Activated naive CD4-positive, alpha-beta T cell treated with anti-CD3 and anti-CD28 coated beads, Interleukin-2, amount 50 U/mL, for 24 hours (primary cell): ENCODE data around the gene SH2D1A.

Experiments
- H3K27ac Mint-ChIP-seq: one replicate; pipeline ENCODE4 v1.8.0; 2021; ENCODE audit warnings: mild to moderate bottlenecking, mixed read lengths
- H3K27me3 Mint-ChIP-seq: one replicate; pipeline ENCODE4 v1.8.0; 2021; ENCODE audit warnings: mixed read lengths
- H3K36me3 Mint-ChIP-seq: one replicate; pipeline ENCODE4 v1.8.0; 2021; ENCODE audit warnings: mixed read lengths
- H3K4me1 Mint-ChIP-seq: one replicate; pipeline ENCODE4 v1.8.0; 2021; ENCODE audit warnings: mixed read lengths
- H3K4me3 Mint-ChIP-seq: one replicate; pipeline ENCODE4 v1.8.0; 2021; ENCODE audit warnings: mild to moderate bottlenecking, mixed read lengths
- H3K9me3 Mint-ChIP-seq: one replicate; pipeline ENCODE4 v1.8.0; 2021; ENCODE audit warnings: mixed read lengths

Gene SH2D1A

DNA sequence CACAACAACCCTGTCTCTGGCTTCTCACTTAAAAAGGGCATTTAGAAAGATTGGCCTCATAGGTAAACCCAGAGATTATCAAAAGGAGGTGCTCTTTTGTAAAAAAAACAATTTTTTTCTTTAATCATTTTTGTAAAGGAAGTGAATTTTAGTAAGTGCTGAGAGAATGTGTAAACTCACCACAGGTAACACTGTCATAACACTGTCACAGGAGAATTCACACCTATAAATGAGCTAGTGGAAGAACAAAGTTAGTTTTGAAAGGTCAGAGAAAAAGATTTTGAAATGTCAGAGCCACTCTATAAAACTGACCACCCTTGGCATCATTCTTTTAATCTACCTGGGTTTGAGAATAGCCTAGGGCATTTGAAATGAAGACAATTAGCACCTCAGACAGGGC is 3.3 kb upstream of the SH2D1A start:
- Mint-ChIP-seq H3K4me3 (peak overlapping the region; percentile 66), H3K27ac (peak overlapping the region; percentile 97), H3K9me3 (no peaks in the 10 kb centered on the region), H3K4me1 (peaks cover 61% of the 10 kb centered on the region), H3K36me3 (no peaks in the 10 kb centered on the region), H3K27me3 (no peaks in the 10 kb centered on the region)

DNA sequence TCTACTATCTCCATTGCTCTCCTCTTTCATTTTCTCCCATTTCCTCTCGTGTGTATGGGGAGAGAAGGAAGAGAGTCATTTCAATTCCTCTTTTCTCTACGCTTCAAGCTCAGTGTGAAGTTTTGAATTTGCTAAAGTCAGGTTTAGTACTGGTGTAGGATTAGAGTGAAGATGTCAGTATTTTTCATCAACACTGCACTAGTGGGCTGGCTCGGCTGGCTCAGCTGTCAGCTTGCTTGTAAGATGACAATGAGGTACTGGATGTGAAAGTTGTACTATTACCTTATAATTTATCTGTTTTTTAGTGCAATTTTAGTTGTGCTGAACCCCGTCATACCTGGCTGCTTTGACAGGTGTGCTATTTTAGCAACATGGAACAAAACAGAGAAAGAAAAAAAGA is 2.1 kb upstream of the SH2D1A start:
- H3K4me1 Mint-ChIP-seq, result peaks cover 62% of the 10 kb centered on the region
- H3K27me3 Mint-ChIP-seq, result no peaks in the 10 kb centered on the region
- peak overlapping the region; percentile 9 for H3K4me3 Mint-ChIP-seq
- H3K36me3 Mint-ChIP-seq, result no peaks in the 10 kb centered on the region
- peak overlapping the region; percentile 83 for H3K27ac Mint-ChIP-seq
- H3K9me3 Mint-ChIP-seq, result no peaks in the 10 kb centered on the region

DNA sequence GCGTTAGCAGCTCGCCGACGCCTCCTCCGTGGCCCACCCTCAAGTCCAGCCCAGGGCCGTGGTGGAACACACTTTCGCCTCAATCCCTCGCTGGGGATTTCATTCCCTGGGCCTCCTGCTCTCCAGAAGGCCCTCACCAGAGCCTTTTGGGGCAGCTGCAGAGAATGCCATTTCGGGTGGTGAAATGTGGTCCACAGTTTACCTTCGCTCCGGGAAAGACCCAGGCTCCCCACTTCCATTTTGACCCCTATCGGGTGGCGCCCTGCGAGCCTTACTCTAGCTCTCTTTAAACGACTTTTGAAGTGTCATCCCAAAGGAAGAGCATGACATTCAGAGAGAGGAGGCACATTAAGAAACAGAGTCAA is 496 bp downstream of the SH2D1A start:
- Mint-ChIP-seq H3K27me3 (no peaks in the 10 kb centered on the region), H3K27ac (peak overlapping the region; percentile 99), H3K4me3 (peak overlapping the region; percentile 93), H3K9me3 (no peaks in the 10 kb centered on the region), H3K36me3 (no peaks in the 10 kb centered on the region), H3K4me1 (peaks cover 55% of the 10 kb centered on the region)

DNA sequence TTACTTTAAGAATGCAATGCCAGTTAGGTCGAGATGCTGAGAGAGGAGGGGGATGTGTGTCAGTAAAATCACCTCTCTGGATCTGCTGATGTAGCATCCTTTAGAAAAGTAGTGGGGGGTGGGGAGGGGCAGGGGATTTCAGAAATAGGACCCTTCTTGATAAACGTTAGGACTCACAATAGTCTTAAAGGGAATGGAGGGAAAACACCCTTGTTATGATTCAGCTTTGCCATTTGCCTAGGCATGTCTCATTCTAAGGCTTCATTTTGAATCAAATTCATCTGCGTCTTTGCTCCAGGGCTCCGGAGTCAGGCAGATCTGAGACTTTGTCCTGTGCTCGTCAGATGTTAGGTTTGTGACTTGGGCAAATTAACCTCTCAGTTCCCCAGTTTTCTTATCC is 879 bp downstream of the SH2D1A start:
- Mint-ChIP-seq H3K27me3 (no peaks in the 10 kb centered on the region), H3K27ac (peak overlapping the region; percentile 99), H3K4me1 (peaks cover 53% of the 10 kb centered on the region), H3K4me3 (peak overlapping the region; percentile 93), H3K36me3 (no peaks in the 10 kb centered on the region), H3K9me3 (no peaks in the 10 kb centered on the region)

DNA sequence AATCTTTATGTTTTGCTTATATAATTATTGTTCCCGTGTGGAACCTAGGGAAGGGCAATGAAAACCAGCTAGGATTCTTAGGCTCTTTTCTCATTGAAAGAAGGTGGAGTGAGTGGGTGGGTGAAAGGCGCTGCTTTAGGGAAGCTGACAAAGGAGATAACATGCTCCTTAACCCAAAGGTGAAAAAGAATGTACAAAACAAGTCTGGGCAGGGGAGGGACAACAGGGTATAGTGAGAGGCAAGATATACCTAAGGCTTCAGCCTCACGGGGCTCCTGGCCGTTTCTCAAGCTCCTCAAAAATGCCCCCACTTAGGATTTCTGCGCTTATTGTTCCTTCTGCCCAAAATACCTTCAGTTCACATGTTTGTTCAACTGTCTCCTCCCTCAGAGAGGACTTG is 1.8 kb downstream of the SH2D1A start:
- Mint-ChIP-seq H3K4me1 (peaks cover 49% of the 10 kb centered on the region), H3K27ac (peak overlapping the region; percentile 99), H3K27me3 (no peaks in the 10 kb centered on the region), H3K36me3 (no peaks in the 10 kb centered on the region), H3K9me3 (no peaks in the 10 kb centered on the region), H3K4me3 (peak overlapping the region; percentile 93)

DNA sequence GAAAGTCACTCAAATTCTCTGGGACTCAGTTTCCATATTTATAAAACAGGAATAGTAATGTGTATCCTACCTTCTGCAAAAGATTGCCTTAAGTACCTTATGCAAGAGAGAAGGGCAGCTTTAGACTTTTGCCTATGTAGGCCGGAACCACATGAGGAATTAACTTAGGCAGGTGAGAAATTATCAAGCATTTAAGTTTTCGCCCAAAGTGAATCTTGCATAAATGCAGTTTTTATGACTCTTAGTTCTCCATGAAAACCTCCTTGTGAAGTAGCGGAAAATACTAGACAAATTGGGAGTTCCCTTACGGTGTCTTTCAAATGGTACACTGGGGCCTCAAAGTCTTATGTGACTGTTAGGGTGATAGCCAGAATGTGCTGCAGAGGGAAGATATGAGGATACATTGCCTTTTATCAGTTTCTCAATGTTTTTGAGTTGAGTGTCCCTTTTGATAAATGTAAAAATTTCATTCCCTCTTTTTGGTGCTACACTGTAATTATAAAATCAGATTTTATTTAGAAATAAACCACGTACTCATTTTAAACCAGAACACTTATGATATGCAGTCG is 2.6 kb downstream of the SH2D1A start:
- H3K27ac Mint-ChIP-seq, result peak overlapping the region; percentile 99
- peaks cover 51% of the 10 kb centered on the region for H3K4me1 Mint-ChIP-seq
- H3K4me3 Mint-ChIP-seq, result peak overlapping the region; percentile 93
- no peaks in the 10 kb centered on the region for H3K9me3 Mint-ChIP-seq
- no peaks in the 10 kb centered on the region for H3K36me3 Mint-ChIP-seq
- no peaks in the 10 kb centered on the region for H3K27me3 Mint-ChIP-seq

DNA sequence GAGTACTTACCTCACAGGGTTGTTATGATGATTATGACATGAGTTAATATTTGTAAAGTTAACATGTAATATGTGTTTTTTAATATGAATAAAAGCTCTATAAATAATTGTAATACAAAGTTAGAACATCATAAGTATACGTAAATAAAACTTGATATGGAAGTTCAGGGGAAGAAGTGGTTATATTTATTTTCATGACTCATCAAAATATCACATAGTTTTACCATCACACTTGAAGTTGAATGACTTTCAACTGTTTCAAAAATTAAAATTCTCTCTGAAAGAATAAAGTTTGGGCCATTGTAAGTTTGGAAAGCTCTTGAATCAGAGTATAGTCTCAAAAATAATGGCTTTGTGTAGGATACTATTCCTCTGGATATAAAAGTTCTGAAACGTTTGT is 8.3 kb downstream of the SH2D1A start:
- no peaks in the 10 kb centered on the region for H3K9me3 Mint-ChIP-seq
- H3K27me3 Mint-ChIP-seq, result no peaks in the 10 kb centered on the region
- H3K4me1 Mint-ChIP-seq, result peaks cover 66% of the 10 kb centered on the region
- peak overlapping the region; percentile 96 for H3K27ac Mint-ChIP-seq
- H3K36me3 Mint-ChIP-seq, result peaks cover 4% of the 10 kb centered on the region
- peak overlapping the region; percentile 30 for H3K4me3 Mint-ChIP-seq

DNA sequence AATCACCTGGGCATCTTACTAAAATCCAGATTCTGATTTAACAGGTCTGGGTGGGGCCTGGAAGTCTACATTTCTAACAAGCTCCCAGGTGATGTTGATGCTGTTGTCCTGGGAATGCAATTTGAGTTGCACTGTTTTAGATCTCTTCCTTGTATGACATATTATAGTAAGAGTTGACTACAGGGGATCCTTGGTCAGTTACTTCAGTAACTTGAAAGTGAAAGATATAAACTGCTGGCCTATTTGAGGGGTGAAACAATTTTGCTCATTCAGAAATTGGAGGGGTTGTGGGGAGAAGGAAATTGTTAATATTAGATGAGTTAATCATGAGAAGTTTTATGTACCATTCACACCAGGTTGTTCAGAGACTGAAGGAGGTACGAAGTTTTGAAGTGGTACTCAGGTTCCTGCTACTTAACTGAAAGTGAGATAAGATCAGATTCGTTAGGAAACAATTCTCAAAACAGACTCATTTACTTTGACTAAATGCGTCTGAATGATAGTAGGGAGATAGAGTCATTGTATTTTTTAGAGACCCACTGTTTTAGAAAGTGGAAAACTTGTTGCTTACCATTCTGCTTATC is 12.5 kb downstream of the SH2D1A start:
- Mint-ChIP-seq H3K27ac (peak overlapping the region; percentile 94), H3K9me3 (no peaks in the 10 kb centered on the region), H3K4me3 (peak overlapping the region; percentile 72), H3K36me3 (peaks cover 10% of the 10 kb centered on the region), H3K4me1 (peaks cover 65% of the 10 kb centered on the region), H3K27me3 (no peaks in the 10 kb centered on the region)

DNA sequence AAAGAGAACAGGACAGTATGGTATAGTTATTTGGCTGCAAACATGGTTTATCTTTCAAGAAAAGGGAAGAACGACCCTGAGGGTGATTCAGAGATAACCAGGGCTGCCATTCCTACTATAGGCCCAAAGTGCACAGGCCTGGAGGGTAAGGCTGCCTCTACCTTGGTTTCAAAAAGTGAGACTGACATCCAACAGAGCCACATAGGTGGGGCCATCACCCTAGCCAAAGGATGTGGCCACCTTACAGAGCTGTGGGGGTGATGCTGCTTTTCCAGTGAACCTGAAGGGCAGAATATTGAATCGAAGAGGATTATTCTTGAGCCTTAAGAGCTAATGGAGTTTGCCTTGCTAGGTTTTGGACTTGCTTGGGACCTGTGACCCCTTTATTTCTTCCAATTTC is 15.7 kb downstream of the SH2D1A start:
- no peaks in the 10 kb centered on the region for H3K27me3 Mint-ChIP-seq
- H3K4me1 Mint-ChIP-seq, result peaks cover 53% of the 10 kb centered on the region
- H3K36me3 Mint-ChIP-seq, result peaks cover 8% of the 10 kb centered on the region
- no peaks in the 10 kb centered on the region for H3K9me3 Mint-ChIP-seq
- H3K27ac Mint-ChIP-seq, result peak overlapping the region; percentile 72
- H3K4me3 Mint-ChIP-seq, result peak overlapping the region; percentile 4

DNA sequence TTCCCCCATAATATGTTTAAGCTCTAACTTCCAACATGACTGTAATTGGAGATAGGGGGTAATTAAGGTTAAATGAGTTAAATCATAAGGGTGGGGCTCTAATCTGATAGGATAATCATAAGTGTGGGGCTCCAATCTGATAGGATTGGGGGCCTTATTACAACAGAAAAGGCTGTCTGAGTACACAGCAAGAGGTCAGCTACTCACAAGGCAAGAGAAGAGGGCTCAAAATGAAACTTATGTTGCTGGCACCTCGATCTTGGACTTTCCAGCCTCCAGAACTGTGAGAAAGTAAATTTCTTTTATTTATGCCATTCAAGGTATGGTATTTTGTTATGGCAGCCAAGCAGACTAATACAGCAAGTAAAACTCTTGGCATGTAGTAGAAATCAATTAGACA is 16.4 kb downstream of the SH2D1A start:
- Mint-ChIP-seq H3K4me1 (peaks cover 51% of the 10 kb centered on the region), H3K27ac (peak overlapping the region; percentile 90), H3K4me3 (peak overlapping the region; percentile 4), H3K9me3 (no peaks in the 10 kb centered on the region), H3K27me3 (no peaks in the 10 kb centered on the region), H3K36me3 (peaks cover 6% of the 10 kb centered on the region)

DNA sequence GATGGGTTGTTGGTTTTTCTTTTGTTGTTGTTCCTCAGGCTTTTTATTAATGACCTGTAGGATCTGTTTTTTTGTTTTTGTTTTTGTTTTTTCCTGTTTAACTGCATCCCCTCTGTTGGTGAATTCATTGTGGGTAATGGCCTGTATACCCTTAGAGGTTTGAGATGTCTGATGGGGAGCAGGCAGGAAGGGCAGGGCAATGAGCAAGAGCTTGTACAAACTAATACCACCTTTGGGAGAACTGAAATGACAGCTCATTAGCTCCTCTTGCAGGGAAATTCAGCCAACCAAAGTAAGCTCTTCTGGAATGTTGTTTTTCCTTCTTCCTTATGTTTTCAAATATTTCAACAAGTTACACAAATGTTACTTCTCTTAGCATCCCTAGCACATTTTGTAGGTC is 23.4 kb downstream of the SH2D1A start:
- Mint-ChIP-seq H3K27ac (peak overlapping the region; percentile 0), H3K9me3 (no peaks in the 10 kb centered on the region), H3K4me3 (no peak overlapping the region), H3K27me3 (no peaks in the 10 kb centered on the region), H3K4me1 (peaks cover 31% of the 10 kb centered on the region), H3K36me3 (peaks cover 3% of the 10 kb centered on the region)

DNA sequence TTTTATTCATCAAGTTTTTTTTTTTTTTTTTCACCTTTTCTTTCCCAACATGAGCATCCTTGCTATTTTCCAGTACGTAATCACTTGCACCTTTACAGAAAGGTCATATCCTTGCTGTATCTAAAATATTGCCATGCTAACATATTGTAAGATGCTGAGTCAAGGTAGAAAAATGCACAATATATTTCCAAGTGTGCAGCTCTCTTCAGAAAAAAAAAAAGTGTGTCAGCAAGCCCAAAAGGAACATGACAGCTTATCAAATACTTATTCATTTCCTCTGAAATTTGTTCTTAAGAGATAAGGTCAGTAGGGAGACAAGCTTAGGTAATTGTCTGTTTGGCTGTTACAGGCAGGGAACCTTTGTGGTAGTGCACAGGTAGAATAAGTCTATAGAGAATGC is 27.0 kb downstream of the SH2D1A start:
- Mint-ChIP-seq H3K36me3 (peaks cover 3% of the 10 kb centered on the region), H3K4me3 (no peak overlapping the region)

DNA sequence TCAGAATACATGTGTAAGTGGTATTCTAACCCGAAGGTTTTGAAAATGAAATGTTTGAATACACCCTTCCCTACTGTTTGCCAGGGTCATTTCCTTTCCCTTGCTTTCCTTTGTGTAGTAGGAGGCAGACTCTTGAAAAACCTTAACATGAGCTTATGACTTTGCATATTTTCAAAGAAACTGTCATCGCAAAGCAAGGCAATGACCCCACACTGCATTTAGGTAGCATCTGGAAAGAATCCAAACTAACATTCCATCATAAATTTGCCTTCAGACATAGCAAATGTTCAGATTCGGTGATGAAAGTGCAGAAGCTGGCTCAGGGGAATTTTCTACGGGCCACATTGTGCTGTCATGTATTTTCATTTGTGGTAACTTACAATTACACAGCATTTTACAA is 32.3 kb downstream of the SH2D1A start:
- Mint-ChIP-seq H3K9me3 (no peaks in the 10 kb centered on the region), H3K4me1 (peaks cover 15% of the 10 kb centered on the region), H3K27me3 (no peaks in the 10 kb centered on the region), H3K36me3 (no peaks in the 10 kb centered on the region), H3K4me3 (no peak overlapping the region), H3K27ac (no peak overlapping the region)

More for the DNA sequence above, 27.0 kb downstream of the SH2D1A start:
- Mint-ChIP-seq H3K27ac (peak overlapping the region; percentile 46), H3K4me1 (peaks cover 26% of the 10 kb centered on the region), H3K27me3 (no peaks in the 10 kb centered on the region), H3K9me3 (no peaks in the 10 kb centered on the region)

DNA sequence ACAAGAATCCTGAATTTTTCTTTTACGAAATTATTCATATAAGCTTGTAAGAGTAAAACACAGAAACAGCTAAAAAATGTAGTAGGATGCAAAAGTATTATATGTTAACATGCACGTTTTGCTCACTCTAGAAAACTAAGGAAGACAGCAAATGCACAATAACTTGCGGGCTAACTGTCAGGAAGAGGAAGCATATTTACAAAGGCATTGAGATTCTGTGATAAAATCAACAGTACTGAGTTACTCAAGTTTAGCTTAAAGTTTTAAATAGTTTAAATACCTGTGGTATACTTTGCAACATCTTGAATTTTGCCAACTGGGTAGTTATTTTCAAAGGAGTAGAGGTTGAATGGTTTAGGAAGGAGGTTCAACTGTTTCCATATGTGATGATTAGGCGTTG is 37.0 kb downstream of the SH2D1A start:
- Mint-ChIP-seq H3K9me3 (no peaks in the 10 kb centered on the region), H3K4me3 (no peak overlapping the region), H3K36me3 (no peaks in the 10 kb centered on the region), H3K27ac (no peak overlapping the region), H3K27me3 (no peaks in the 10 kb centered on the region), H3K4me1 (peaks cover 15% of the 10 kb centered on the region)

DNA sequence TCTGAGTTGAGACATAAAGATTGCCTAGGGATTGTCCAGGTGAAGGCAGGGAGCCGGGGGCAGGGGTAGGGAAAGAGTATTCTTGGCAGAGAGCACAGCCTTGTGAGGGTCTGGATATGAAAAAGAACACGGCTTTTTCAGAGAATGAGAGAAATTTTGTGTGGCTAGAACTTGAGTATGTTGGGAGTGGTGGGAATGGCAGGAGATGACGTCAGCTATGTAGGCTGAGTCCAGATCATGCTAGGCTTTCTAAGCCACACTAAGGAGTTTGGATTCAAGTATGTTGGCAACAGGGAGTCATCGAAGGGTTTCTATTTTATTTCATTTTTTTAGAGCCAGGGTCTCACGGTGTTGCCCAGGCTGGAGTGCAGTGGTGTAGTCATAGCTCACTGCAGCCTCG is 40.0 kb downstream of the SH2D1A start:
- Mint-ChIP-seq H3K4me3 (no peak overlapping the region), H3K9me3 (no peaks in the 10 kb centered on the region), H3K4me1 (peaks cover 15% of the 10 kb centered on the region), H3K36me3 (no peaks in the 10 kb centered on the region), H3K27ac (no peak overlapping the region), H3K27me3 (no peaks in the 10 kb centered on the region)

DNA sequence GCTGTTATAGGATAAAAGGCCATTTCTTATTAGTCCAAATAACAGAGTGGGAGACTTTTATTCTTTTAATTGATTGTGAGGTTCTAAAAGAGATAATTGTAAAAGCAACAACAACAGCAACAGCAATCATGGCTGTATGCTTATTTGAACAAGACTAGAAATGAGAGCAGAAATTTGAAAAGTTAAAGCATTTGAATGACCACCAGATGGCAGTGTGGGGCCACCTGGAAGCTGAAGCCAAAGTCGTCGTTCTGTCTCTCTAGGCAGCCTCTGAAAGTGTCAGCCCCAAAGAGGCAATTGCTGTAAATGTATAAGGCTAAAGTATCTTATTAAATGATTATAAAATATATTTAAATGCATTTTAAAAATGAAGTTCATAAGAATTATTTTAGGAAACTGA is 42.2 kb downstream of the SH2D1A start:
- H3K9me3 Mint-ChIP-seq, result no peaks in the 10 kb centered on the region
- no peak overlapping the region for H3K4me3 Mint-ChIP-seq
- no peaks in the 10 kb centered on the region for H3K36me3 Mint-ChIP-seq
- no peak overlapping the region for H3K27ac Mint-ChIP-seq
- H3K4me1 Mint-ChIP-seq, result peaks cover 12% of the 10 kb centered on the region
- no peaks in the 10 kb centered on the region for H3K27me3 Mint-ChIP-seq

DNA sequence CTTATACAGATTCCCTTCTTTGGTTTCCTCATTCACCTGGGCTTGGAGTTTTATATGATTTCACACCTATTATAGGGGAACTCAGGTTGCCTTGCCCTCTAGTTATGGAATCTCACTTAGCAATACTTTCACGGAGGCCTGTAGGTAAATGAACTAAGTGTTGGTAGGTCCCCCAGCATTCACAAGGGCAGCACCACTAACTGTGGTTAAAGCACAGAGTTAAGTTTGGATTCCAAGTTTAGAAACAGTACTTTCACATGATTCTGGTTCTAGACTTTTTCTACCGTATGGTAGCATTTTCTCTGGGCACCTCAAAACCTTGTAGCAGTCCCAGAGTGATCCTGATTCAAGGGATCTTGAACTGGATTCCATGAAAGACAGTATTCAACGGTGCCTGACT is 46.4 kb downstream of the SH2D1A start:
- Mint-ChIP-seq H3K27me3 (no peaks in the 10 kb centered on the region), H3K4me1 (peaks cover 35% of the 10 kb centered on the region), H3K4me3 (no peak overlapping the region), H3K27ac (no peak overlapping the region), H3K36me3 (no peaks in the 10 kb centered on the region), H3K9me3 (no peaks in the 10 kb centered on the region)
